Ishikawa (cell line): ENCODE results near the gene NRXN3.

Source experiments
- CEBPB ChIP-seq: IDR thresholded peaks from 2 replicates; pipeline ENCODE4 v1.6.1; 2012
- CREB1 ChIP-seq: IDR thresholded peaks from 2 replicates; pipeline ENCODE4 v1.6.1; 2012; ENCODE audit warnings: low read depth
- EGR1 ChIP-seq: IDR thresholded peaks from 2 replicates; pipeline ENCODE4 v1.6.1; 2012
- EP300 ChIP-seq: IDR thresholded peaks from 2 replicates; pipeline ENCODE4 v1.6.1; 2012; ENCODE audit warnings: borderline replicate concordance
- FOXM1 ChIP-seq: IDR thresholded peaks from 2 replicates; pipeline ENCODE4 v1.6.1; 2012; ENCODE audit warnings: low read depth, borderline replicate concordance
- MAX ChIP-seq: IDR thresholded peaks from 2 replicates; pipeline ENCODE4 v1.6.1; 2012
- NFIC ChIP-seq: IDR thresholded peaks from 2 replicates; pipeline ENCODE4 v1.6.1; 2012
- RAD21 ChIP-seq: IDR thresholded peaks from 2 replicates; pipeline ENCODE4 v1.6.1; 2012; ENCODE audit warnings: low read depth
- TAF1 ChIP-seq: IDR thresholded peaks from 2 replicates; pipeline ENCODE4 v1.6.1; 2012; ENCODE audit warnings: low read depth, mild to moderate bottlenecking
- TCF12 ChIP-seq: IDR thresholded peaks from 2 replicates; pipeline ENCODE4 v1.6.1; 2012; ENCODE audit warnings: low read depth
- TEAD4 ChIP-seq: IDR thresholded peaks from 2 replicates; pipeline ENCODE4 v1.6.1; 2012
- USF1 ChIP-seq: IDR thresholded peaks from 2 replicates; pipeline ENCODE4 v1.6.1; 2012
- YY1 ChIP-seq: IDR thresholded peaks from 2 replicates; pipeline ENCODE4 v1.6.1; 2012; ENCODE audit warnings: low read depth
- ZBTB7A ChIP-seq: IDR thresholded peaks from 2 replicates; pipeline ENCODE4 v1.6.1; 2012; ENCODE audit warnings: low read depth
- TF ChIP-seq, protein P1 (sequence below): IDR thresholded peaks from 2 replicates; pipeline ENCODE4 v1.6.1; 2012; ENCODE audit warnings: low read depth, mild to moderate bottlenecking

Gene NRXN3

GRCh38 chr14:79271122-79271521 is 1100.9 kb downstream of the NRXN3 start:
- TF ChIP-seq USF1 (no peak), YY1 (no peak), TEAD4 (no peak), ZBTB7A (no peak), FOXM1 (no peak), TCF12 (no peak), EGR1 (no peak), RAD21 (no peak), CEBPB (no peak), NFIC (no peak)

- TF ChIP-seq TEAD4 (no peak), EP300 (no peak), MAX (no peak), TAF1 (no peak), USF1 (no peak), NFIC (no peak), EGR1 (no peak)
Measured at GRCh38 chr14:79274641-79275291, 1104.6 kb downstream of the NRXN3 start.

DNA sequence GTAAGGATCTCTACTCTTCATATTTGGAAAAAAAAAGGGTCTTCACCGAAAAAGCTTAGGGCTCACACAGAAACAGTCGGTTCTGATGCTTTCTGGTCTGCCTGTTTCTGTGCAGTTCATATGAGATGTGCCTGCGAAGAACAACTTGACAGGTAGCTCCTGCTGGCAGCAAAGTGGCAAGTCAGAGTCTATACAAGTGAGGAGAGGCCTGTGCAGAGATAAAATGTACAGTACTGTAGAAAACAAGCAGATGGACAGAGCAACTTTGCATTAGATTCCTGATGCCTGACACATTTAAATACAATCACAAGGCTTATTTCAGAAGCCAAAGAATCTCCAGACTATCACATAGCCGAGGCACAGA is 1105.1 kb downstream of the NRXN3 start:
- TF ChIP-seq RAD21: no peak
- TF ChIP-seq NFIC: no peak
- no peak for TF ChIP-seq FOXM1
- no peak for TF ChIP-seq EGR1
- TF ChIP-seq MAX: no peak
- TF ChIP-seq, protein P1, sequence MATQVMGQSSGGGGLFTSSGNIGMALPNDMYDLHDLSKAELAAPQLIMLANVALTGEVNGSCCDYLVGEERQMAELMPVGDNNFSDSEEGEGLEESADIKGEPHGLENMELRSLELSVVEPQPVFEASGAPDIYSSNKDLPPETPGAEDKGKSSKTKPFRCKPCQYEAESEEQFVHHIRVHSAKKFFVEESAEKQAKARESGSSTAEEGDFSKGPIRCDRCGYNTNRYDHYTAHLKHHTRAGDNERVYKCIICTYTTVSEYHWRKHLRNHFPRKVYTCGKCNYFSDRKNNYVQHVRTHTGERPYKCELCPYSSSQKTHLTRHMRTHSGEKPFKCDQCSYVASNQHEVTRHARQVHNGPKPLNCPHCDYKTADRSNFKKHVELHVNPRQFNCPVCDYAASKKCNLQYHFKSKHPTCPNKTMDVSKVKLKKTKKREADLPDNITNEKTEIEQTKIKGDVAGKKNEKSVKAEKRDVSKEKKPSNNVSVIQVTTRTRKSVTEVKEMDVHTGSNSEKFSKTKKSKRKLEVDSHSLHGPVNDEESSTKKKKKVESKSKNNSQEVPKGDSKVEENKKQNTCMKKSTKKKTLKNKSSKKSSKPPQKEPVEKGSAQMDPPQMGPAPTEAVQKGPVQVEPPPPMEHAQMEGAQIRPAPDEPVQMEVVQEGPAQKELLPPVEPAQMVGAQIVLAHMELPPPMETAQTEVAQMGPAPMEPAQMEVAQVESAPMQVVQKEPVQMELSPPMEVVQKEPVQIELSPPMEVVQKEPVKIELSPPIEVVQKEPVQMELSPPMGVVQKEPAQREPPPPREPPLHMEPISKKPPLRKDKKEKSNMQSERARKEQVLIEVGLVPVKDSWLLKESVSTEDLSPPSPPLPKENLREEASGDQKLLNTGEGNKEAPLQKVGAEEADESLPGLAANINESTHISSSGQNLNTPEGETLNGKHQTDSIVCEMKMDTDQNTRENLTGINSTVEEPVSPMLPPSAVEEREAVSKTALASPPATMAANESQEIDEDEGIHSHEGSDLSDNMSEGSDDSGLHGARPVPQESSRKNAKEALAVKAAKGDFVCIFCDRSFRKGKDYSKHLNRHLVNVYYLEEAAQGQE: no peak
- no peak for TF ChIP-seq TCF12
- TF ChIP-seq TEAD4: no peak
- no peak for TF ChIP-seq ZBTB7A
- TF ChIP-seq EP300: no peak
- TF ChIP-seq TAF1: no peak
- no peak for TF ChIP-seq CEBPB
- no peak for TF ChIP-seq YY1
- TF ChIP-seq USF1: no peak

- TF ChIP-seq ZBTB7A (no peak), CEBPB (no peak), RAD21 (no peak), FOXM1 (no peak), TEAD4 (no peak), TAF1 (no peak), CREB1 (no peak), YY1 (no peak), TCF12 (no peak), MAX (no peak), NFIC (no peak)
- TF ChIP-seq, protein P1: no peak
Measured at GRCh38 chr14:79278286-79278797, 1108.2 kb downstream of the NRXN3 start.

DNA sequence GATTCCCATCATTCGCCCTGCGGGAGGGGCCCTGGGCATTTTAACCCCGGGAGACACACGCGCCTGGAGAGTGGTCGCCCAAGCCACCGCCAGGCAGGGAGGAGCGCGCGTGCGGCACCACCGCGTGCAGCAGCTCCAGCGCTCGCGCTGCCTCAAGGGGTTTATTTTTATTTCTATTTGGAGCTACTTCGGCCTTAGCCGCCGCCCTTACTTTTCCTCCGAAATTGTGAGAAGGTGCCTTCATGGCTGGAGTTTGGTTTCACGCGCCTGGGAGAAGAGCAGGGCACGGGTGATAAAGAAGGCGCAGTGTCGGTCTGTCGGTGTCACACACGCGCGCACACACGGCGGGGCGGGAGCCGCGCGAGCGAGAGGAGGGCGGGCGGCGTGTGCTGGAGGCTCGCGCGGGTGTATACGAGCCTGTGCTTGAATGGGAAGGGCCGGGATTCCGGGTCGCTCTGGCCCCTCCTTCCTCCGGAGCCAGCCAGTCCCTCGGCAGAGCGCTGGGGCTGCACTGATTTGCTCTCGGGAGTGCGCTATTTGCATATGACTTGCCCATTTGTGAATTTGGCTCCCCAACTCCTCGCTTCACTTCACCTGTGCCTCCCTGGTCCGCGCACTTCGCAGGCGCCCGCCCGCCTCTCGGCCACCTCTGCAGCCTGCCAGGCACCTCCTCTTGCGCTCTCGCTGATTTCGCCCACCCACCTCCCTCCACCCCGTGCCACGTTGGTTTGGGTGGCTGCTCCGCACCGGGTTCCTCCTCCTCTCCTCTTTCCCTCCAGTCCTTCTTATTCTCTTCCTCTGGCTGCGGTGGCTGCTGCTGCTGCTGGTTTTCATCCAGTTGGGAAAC is 1108.8 kb downstream of the NRXN3 start:
- TF ChIP-seq ZBTB7A (no peak), MAX (peak; percentile 45; the same call in 1 of the 2 replicates)
